ENCODE measurements around the gene WWOX. TPM values are rescaled to one million over a fixed set of nuclear protein-coding genes. Genes with fewer than 3 reads are reported as not detected.

WWOX gene
- total RNA-seq, 1 experiment from 2014 or later = 28.3 TPM

DNA sequence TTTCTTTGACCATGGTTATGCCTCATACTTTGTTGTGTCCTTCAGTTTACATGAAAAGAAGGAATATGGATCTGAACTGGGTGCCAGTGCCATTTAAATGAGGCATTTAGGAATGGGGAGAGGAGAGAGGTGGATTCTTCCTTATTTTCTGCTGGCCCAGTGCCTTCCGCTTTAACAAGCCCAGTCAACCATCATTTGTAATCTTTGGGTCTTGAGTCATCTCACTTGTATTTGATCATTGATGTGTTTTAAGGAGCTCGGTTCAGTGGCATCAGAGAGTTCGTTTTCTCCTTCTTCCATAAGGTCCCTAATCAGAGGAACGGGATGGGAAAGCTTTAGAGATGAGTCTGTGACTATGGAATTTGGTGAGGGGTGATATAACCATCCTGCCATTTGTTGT lies 334.9 kb downstream of the WWOX start:
- no peak for ATAC-seq
- Histone ChIP-seq H3K9ac (ENCODE audit: low read length) (no peak overlapping the region), H3K27me3 (ENCODE audit: low read length) (no peaks in the 10 kb centered on the region), H3K79me2 (ENCODE audit: low read length) (no peaks in the 10 kb centered on the region), H3K27ac (ENCODE audit: low read length) (no peak overlapping the region), H3K4me2 (ENCODE audit: low read length) (no peak overlapping the region), H3K9me3 (ENCODE audit: low read length) (no peaks in the 10 kb centered on the region), H3K4me3 (ENCODE audit: low read length) (no peak overlapping the region), H2AFZ (ENCODE audit: low read length) (no peak overlapping the region), H3F3A (ENCODE audit: low read length, unreplicated experiment) (no peaks in the 10 kb centered on the region), H3K4me1 (ENCODE audit: insufficient read depth, low read length) (no peaks in the 10 kb centered on the region), H3K36me3 (ENCODE audit: low read depth, low read length) (no peaks in the 10 kb centered on the region; the same call in 1 of the 2 replicates), H4K20me1 (ENCODE audit: low read length) (no peaks in the 10 kb centered on the region), H3K9me2 (replicated peaks; ENCODE audit: low read length) (no peaks in the 10 kb centered on the region)
- POLR2A ChIA-PET (ENCODE audit: unreplicated experiment) = no interaction called here
- CTCF ChIA-PET = no interaction called here
- DNase-seq = no peak
- no TSS peak for BruUV-seq (replicated peaks)
- intact Hi-C loops (cut with micrococcal nuclease) = no loop called here
- TF ChIP-seq EZH2phosphoT487 (IDR thresholded peaks at IDR 0.05; ENCODE audit: borderline replicate concordance, low read length) (no peak), CTCF (conservative IDR thresholded peaks at IDR 0.05; ENCODE audit: low read depth, low read length) (no peak), EZH2 (IDR thresholded peaks at IDR 0.05; ENCODE audit: low read length, unreplicated experiment) (no peak)

DNA sequence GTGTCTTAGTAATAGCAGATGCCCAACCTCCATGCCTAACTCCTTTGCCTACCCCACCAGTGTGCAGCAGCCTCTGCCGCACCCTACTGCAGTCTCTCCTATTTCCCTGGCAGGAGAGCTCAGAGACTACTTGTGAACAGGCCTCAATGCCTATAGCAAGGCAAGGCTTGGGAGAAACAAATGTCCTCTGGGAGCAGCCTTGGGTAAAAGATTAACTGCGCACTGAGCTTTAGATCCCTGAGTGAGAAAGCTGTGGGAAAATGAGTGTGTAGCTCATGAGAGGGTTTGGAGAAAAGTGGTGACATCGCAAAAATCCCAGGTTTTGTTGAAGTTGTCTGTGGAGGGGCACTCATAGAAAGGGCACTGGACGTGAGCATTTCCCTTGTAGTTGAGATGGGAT lies 335.8 kb downstream of the WWOX start:
- ATAC-seq = no peak
- Histone ChIP-seq H3K9me2 (replicated peaks; ENCODE audit: low read length) (no peaks in the 10 kb centered on the region), H3K9me3 (ENCODE audit: low read length) (no peaks in the 10 kb centered on the region), H4K20me1 (ENCODE audit: low read length) (no peaks in the 10 kb centered on the region), H3K36me3 (ENCODE audit: low read depth, low read length) (no peaks in the 10 kb centered on the region; the same call in 1 of the 2 replicates), H3F3A (ENCODE audit: low read length, unreplicated experiment) (no peaks in the 10 kb centered on the region), H3K4me2 (ENCODE audit: low read length) (no peak overlapping the region), H3K27me3 (ENCODE audit: low read length) (no peaks in the 10 kb centered on the region), H3K9ac (ENCODE audit: low read length) (no peak overlapping the region), H3K4me1 (ENCODE audit: insufficient read depth, low read length) (no peaks in the 10 kb centered on the region), H2AFZ (ENCODE audit: low read length) (no peak overlapping the region), H3K27ac (ENCODE audit: low read length) (no peak overlapping the region), H3K79me2 (ENCODE audit: low read length) (no peaks in the 10 kb centered on the region), H3K4me3 (ENCODE audit: low read length) (no peak overlapping the region)
- TF ChIP-seq EZH2phosphoT487 (IDR thresholded peaks at IDR 0.05; ENCODE audit: borderline replicate concordance, low read length) (no peak), CTCF (conservative IDR thresholded peaks at IDR 0.05; ENCODE audit: low read depth, low read length) (no peak), EZH2 (IDR thresholded peaks at IDR 0.05; ENCODE audit: low read length, unreplicated experiment) (no peak)
- no TSS peak for BruUV-seq (replicated peaks)
- ChIA-PET POLR2A (ENCODE audit: unreplicated experiment) (no interaction called here), CTCF (no interaction called here)
- DNase-seq = no peak
- intact Hi-C loops (cut with micrococcal nuclease) = no loop called here

DNA sequence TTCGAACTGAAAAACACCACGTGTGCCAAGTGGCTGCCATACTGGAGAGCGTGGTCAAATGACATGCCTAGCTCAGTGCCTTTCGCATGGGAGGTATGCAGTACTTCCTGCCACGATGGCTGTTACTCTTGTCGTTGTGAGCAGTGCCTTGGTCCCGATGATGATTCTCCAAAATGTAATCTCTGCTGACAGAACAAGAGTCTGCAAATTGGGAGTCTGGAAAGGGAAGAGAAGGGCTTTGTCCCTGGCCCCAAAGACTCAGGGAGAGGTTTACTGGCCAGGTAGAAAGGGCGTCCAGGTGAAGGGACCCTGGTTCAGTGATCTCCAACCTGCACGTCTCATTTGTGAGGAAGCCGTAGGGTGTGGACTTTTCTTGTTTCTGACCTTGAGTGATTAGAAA lies 336.6 kb downstream of the WWOX start:
- DNase-seq (no peak), ATAC-seq (no peak)
- H3K27ac ChIP-seq (ENCODE audit: low read length) = no peak overlapping the region
- TF ChIP-seq CTCF (conservative IDR thresholded peaks at IDR 0.05; ENCODE audit: low read depth, low read length) (no peak), EZH2phosphoT487 (IDR thresholded peaks at IDR 0.05; ENCODE audit: borderline replicate concordance, low read length) (no peak), EZH2 (IDR thresholded peaks at IDR 0.05; ENCODE audit: low read length, unreplicated experiment) (no peak)
- H3K36me3 ChIP-seq (ENCODE audit: low read depth, low read length) = no peaks in the 10 kb centered on the region; the same call in 1 of the 2 replicates
- H3K9me3 ChIP-seq (ENCODE audit: low read length) = no peaks in the 10 kb centered on the region
- no peak overlapping the region for H3K4me3 ChIP-seq (ENCODE audit: low read length)
- no peaks in the 10 kb centered on the region for H3K4me1 ChIP-seq (ENCODE audit: insufficient read depth, low read length)
- H3K4me2 ChIP-seq (ENCODE audit: low read length) = no peak overlapping the region
- H2AFZ ChIP-seq (ENCODE audit: low read length) = no peak overlapping the region
- no peaks in the 10 kb centered on the region for H3F3A ChIP-seq (ENCODE audit: low read length, unreplicated experiment)
- ChIA-PET CTCF (no interaction called here), POLR2A (ENCODE audit: unreplicated experiment) (interaction anchor here (0.6 kb wide), 1 partner anchor 386 kb away, joined by 4 read pairs; no protein-coding TSS in a partner anchor)
- no TSS peak for BruUV-seq (replicated peaks)
- no peaks in the 10 kb centered on the region for H3K9me2 ChIP-seq (replicated peaks; ENCODE audit: low read length)
- H3K9ac ChIP-seq (ENCODE audit: low read length) = no peak overlapping the region
- no peaks in the 10 kb centered on the region for H4K20me1 ChIP-seq (ENCODE audit: low read length)
- intact Hi-C loops (cut with micrococcal nuclease) = no loop called here
- H3K79me2 ChIP-seq (ENCODE audit: low read length) = no peaks in the 10 kb centered on the region
- no peaks in the 10 kb centered on the region for H3K27me3 ChIP-seq (ENCODE audit: low read length)
